NCI-H1930 (cell line): Measurements from ENCODE around the gene KAT7.
"Not testable (repeated sequence)": the region's sequence is repeated elsewhere in the genome, so short reads cannot be mapped to it uniquely, and the experiment has no call there.

Experiments
- DNase-seq, 2 experiments: peaks; one replicate each; lab custom pipeline; 2025; lab: John Stamatoyannopoulos, UW

KAT7 gene

DNA sequence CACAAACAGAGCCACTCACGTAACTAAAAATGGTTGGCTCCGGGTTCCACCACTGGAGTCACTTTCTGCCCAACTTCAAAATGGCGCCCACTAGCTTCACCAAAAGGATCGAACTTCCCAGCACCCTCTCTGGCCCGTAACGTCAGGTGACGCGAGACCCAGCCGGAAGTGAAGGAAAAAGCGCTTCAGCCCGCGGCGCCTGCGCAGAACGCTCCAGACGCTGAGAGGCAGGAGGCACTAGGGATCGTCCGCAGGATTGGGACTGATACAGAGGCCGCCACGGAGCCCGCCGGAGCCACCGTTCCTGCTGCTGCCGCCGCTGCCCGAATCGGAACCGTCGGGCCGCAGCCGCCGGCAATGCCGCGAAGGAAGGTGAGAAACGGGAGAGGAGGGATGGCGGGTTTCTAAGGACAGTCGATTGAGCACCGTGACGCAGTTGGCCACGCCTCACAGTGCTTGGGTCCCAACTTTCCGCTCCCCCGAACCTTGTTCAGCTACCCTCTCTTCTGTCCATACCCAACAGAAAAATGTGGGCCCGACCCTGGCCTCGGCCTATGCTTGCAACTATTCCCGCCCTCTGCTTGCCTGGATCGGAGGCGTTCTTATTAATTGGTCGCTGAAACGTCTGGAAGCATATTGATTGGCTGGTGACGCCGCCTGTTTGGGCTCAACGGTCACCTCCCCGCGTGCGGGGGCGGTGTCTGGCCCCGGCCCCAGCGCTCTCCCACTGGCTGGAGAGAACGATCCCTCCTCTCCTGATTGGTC, at the start of gene KAT7:
Gene KAT7, plus strand, starts transcription at position 204 of the 765 bp plus-strand sequence. Its CDS starts 154 bp downstream, at position 358.
- peak; percentile 97 to 99 for DNase-seq

DNA sequence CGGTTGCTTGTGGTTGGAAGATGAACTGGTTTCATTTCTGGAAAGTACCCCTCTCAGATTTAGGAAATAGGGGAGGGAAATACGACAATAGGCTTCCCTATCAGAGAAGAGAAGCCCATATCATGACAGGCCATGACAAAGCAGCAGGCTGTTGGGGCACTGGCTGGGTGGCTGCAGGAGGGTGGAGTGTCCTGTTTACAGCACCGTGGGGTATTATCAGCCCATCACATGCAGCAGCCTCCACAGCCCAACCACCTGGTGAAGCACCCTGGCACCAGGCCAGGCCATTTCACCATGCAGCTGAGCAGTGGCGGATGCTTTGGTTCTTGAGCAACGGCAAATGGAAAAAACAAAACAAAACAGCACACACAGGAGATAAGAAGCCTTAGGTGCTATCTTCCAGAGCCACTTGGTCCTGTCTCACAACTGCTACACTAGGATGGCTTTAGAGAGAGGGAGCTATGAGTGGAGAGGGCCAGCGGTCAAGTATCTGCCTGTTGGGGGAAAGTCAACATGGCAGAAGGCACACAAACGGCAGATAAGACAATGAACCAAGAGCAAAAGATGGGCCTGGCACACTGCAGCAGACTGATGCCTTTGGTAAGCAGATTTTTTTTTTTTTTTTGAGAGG, 48.7 kb upstream of the KAT7 start:
- DNase-seq = no peak

DNA sequence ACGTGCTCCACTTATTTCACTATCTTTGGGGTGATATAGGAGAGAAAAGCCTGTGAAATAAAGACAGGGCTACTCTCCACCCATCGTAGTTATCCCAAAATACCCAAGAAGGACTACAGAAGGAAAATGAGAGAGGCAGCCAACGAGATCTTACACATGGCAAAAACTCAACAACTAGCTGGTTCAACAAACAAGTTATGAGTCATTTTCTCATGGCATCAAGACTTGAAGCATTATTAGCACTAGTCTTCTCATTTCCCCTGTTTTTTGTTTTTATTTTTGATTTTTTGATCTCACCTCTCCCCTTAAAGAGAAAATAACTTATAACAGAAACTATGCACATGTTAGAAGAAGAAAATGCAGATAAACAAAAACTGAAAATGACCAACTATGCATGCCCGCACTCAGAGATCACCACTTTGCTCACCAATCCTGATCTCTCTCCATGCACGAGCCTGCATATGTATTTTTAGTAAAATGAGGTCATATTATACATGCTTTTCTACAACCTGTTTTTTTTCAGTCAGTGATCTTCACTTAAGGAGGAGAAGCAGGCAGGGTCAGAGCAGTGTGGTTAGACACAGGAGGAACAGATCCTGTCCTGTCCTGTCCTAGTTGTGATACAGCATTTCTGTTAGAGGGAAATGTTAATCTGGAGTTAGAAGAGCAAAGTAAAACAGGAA, 47.3 kb upstream of the KAT7 start:
- no peak for DNase-seq

DNA sequence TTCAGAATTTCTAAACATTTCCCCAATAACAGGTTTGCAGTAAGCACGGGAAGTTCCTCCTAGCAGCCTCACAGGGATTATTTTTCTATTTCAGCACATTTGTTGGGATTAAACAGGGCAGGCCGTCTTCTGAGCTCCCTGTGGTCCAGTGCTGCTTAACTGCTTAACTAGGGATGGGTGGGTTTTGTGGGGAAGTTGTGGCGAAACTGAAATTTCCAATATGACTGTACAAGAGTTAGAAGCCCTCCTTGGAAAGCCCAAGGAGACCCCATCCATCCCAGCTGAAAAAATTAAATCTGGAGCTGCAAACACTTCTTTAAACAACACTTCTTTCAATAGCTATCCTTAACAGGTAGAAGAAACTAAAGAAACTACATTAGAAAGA, 46.8 kb upstream of the KAT7 start:
- DNase-seq = no peak

DNA sequence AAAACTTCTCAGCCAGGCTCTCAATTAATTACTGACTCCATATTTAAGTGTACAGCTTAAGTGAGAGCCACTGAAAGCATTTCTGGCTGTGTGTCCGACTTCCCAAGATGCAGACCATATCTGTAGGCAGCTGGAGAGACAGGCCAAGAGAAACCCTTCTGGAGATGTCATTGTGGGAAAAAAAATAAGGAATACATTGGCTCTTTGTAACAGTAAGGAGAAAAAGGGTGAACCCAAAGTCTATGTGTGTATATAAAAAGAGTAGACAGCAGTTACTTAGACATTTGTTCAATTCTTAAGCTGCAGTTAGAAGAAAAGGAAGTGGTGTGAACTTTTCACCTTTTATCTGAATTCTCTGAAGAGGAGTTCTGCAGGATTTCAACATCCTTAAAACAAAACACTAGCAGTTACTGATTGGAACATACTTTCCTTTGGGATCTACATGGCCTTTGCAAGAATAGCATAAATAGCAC, 46.3 kb upstream of the KAT7 start:
- DNase-seq = no peak

DNA sequence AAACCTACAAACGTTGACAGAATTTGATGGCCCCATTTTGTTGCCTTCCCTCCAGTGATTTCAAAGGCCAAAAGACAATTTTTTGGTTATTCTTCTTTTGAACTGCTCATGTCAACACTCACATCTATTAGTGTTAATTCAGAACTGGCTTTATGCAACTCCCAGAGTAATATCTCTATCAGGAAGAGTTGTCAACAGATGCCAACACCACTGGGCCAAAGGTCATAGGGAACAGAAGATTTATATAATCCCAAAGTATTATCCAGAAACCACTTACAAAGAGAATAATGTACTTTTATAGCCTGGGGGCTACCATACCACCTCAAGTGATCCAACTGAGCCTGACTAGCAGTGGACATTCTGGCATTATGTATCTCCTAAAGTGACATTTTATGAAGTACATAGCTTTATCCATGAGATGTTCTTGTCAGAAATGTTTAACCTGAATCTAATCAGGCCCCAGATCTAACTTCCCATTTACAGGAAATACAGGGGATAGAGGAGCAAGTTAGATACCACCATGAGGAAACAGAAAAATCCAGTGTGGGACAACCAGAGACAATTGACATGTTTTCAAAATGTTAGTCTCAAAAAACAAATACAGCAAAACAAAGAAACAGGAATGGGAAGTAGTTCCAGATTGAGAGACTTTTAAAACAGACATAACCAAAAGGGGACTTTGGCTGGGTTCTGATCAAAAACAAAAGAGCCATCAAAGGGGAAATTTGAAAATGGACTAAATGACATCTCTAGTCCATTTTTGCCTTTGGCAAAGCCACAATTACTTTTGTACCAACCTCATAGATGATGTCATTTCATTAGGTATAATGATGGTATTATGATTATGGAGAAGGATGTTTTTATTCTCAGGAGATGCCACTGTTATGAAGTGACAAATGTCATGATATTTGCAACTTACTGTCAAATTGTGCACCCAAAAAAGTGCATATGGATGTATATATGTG, 43.0 kb upstream of the KAT7 start:
- no peak for DNase-seq

DNA sequence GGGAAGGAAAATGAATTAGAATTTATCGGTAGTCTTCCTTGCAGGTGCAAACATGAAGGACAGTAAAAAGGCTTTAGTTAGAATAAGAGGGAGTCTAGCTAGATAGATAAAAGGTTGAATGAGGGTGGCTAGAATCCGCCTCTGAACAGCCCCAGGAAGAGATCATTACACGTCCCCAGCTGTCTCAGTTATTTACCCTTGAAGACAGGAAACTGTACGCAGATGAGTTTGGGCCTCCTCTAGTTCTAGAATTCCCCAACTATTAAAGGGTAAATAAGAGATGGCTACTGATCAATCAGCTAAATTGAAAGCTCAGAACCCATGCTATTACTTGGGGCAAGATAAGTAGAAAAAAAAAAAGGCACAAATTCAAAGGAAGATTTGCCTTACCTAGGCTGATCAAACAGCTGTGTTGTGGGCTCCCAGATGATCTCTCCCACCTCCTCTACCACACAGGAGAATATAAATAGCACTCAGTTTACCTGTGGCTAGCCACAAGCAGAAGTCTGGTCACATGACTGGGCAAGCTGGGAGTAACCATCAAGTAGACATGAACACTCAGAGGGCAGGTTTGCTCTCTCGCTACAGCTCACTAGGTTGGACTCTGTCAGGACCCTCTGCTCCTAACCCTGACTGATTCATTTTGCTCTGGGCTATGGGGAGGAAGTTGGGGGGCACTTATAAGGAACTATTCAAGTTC, 41.5 kb upstream of the KAT7 start:
- DNase-seq = no peak

DNA sequence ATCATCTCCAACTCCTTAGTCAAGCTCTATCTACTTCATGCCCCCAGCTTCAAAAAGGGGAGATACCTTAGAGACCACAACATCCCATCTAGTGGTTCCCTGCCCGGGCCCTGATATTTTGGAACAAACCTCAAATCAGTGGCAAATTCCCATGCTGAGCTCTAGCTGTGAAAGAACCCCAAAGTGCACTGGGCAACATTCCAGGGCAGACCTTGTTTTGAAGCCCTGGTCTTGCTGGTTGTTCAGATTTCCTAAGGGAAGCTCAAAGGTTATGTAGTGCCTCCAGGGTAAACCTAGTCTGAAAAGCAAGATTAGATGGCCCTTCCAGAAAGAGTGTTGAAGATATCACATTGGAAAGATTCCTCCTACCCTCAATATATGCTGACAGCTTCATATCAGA, 40.8 kb upstream of the KAT7 start:
- DNase-seq = no peak

DNA sequence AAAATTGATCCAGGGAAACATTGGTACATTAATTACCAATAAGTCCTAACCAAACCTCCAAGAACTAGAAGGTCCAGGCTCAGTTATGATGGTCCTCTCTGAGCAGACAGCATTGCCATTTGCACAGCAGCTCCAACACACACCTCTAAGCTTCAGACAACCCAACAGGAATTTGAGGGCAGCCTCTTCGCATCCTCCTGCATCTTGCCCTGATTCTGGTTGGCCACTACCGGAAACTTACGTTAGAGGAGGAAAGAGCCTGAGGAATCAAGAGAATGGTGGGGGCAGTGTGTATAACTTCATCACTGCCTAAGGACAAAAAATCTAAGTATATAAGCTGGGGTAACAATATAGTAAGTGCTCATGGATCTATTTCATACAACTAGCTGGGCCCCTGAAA, 40.3 kb upstream of the KAT7 start:
- no peak for DNase-seq

DNA sequence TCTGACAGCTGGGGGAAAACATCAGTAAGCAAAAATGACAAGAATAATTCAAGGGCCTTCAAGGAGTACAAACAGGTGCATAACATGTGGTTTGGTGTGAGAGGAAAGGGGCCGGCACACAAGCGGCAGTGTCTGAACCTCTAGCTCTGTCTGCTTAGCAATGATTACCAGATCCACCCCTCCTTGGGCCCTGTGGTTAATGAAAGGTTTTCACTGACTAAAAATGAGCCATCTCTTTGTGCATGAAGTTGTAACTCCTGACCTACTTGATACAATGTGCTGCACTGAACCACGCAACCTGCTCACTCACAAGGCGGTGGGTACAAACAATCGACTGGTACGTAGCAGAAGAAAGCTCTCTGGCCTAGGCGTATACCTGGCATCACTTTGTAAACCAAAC, 39.7 kb upstream of the KAT7 start:
- DNase-seq = no peak

DNA sequence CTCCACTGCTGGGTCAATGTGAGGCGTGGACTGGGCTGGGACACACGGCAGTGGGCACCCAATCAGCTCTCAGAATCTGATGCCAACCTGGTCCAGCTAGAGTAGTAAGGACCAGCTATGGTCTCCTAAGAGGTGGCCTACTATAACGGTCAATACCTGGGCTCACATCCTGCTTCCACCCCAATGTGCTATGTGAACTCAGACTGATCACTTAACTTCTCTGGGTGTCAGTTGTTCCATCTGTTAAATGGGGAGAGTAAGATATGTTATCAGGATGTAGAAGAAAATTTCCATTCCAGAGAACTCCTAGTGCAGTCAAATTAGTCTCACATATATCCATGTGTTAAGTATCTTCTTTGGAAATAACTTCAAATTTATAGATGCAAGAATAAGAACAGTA, 38.8 kb upstream of the KAT7 start:
- no peak for DNase-seq

DNA sequence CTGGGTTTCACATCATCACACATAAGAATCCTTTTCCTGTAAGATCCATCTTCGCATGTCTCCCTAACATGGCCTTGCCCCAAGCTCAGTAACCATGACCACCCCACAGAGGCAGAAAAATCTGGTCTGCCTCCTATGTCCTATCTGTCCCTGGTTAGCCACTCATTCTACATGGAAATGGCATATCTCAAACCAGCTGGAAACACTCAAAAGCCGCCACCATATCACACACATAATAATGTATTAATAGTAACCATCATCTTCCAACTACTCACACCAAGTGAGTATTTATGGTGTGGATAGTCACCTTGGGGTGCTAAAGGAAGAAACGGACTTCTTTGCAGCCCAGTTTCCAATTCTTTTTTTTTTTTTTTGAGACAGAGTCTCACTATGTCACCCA, 36.0 kb upstream of the KAT7 start:
- no peak for DNase-seq

DNA sequence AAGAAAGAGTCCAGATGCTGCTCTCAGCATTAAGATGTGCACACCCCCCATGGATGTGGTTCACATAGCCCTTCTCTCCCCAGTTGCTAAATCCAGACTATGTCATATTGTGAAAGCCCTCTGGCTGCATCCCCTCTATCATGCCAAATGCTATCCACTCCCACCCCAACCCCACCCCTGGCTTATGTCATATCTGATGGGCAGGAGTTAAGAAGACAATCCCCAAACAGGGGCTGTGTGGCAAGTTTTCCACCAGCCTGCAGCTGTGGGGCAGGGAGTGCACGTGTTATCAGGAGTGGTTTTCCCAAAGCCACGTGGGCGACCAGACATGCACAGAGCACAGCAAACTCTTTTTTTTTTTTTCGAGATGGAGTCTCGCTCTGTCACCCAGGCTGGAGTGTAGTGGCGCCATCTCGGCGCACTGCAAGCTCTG, 34.5 kb upstream of the KAT7 start:
- no peak for DNase-seq

DNA sequence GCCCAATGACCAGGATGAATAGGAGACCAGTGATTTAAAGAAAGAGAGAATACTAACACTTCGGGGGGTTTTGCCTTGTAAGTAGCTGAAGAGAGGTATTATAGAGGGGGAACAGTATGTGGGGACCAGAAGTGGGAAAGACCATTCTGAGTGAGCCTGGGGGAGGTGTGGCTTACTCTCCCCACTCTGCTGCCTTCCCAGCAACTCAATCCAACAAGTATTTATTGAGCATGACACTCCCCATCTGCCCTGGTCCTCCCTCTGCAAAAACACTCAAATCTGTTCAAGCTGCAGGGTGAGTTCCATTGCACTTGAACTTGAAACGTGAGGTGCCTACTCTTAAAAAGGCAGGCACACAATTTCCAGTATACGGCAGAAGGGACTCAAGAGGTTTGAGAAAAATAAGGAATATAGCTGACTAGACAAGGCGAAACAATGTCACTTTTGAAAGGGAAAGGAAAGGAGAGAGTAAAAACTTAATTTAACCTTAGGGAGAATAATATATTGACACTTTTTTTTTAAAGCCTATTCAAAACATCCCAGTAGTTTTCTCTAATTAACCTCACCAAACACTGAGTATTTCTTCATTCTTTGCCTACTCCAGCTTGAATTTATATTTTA, 32.7 kb upstream of the KAT7 start:
- no peak for DNase-seq

DNA sequence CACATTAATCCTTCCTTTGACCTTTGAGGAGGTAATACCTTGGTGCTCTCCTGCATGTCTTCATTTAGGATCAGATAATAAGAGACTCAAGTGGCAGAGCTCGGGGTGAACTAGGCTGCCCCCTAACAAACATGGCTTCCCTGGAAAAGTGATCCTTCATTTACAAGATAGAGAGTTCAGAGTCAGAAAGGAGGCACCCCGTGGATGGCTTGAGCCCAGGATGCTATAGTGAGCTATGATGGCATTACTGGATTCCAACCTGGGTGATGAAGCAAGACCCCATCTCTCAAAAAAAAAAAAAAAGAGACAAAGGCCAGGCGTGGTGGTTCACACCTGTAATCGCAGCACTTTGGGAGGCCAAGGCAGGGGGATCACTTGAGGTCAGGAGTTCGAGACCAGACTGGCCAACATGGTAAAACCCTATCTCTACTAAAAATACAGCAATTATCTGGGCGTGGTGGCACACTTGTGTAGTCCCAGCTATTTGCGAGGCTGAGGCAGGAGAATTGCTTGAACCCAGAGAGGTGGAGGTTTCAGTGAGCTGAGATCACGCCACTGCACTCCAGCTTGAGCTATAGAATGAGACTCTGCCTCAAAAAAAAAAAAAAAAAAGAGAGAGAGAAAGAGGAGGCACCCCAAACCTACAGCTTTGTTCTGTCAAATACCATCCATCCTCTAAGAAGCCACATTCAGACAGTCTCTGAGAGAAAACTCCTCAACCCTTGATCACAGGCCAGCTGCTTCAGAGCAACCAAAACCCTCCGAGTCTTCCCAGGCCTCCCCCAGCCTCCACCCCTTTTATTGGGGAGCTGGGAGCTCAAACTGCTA, 31.9 kb upstream of the KAT7 start:
- no peak for DNase-seq

DNA sequence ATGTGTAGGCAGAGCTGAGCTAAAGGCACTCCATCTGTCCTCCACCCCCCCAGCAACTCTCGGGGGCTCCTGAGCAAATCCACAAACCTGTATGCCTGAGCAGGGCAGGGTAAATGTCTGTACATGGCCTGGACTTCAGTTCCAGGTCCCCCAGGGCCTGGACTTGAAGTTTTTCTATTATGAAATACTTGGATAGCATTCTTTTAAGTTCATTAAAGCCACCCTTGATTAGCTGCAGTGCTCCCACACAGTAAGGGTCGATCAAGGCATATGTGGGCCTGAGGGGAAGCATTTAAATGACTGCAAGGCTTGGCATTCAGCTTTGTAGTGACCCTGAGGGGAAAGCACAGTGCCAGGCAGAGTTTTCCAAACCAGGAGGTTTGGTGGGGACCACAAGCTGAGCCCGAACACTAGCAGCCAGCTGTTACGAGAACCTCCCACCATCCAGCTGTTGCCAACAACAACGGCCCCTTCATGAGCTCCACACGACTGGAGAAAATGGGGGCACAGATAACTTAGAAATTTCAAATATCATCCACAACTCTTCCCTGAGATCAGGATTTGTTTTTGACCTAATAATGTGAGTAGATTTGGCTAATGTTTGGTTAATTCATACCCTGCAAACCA, 31.2 kb upstream of the KAT7 start:
- no peak for DNase-seq

DNA sequence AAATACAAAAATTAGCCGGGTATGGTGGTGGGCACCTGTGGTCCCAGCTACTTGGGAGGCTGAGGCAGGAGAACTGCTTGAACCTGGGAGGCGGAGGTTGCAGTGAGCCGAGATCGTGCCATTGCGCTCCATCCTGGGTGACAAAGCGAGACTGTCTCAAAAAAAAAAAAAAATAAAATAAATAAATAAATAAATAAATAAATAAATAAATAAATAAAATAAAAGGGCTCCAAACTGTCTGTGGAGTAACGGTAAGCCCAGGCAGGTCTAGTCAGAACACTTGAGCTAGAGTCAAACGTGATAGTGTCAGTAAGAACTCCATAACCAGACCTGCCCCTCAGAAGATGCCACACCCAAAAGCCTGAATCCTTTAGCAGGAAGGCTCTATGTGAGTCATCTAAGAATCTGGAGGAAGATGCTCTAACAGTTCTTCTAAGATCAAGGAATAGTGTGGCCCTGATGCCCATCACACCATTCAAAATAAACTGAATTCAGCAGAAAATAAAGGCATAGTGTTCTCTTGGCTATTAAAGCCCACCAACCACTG, 29.9 kb upstream of the KAT7 start:
- not testable (repeated sequence) for DNase-seq

DNA sequence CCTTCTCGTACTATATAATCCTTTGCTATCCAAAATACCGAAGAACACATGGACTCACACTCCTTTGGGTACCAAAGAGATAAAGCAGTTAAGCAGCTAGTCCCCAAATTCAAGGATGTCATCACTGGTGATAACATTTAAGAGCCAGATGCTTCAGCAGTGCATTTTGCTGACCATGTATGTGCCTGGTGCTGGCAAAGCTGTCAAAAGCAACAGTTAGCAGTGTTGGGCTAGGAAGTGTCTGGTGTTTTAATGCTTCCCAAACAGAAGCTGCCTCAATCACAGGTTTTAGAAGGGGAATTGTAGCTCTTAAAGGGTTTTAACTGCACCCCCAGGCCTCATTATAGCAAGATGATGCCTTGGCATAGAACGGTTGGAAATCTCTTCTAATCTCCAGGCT, 29.3 kb upstream of the KAT7 start:
- DNase-seq = no peak

DNA sequence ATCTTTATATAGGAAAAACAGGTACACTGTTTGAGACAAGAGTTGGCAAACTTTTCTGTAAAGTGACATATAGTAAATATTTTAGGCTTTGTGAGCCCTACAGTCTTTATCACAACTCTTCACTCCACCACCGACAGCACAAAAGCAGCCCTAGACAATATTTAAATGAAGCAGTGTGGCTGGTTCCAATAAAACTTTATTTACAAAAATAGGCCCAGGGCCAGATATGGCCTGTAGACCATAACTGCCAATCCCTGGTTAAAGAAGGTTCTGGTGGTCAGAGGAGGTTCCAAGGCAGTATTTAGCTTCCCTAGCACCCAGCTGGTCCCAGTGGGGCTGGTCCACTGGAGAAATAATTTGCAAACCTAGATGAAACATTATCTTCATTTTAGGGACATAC, 28.2 kb upstream of the KAT7 start:
- no peak for DNase-seq
